ENCODE measurements around the gene TCL1A. TPM values are rescaled to one million over a fixed set of nuclear protein-coding genes. Genes with fewer than 3 reads are reported as not detected.
"Not testable (repeated sequence)": the region's sequence is repeated elsewhere in the genome, so short reads cannot be mapped to it uniquely, and the experiment has no call there.

TCL1A gene
- total RNA-seq: 10 to 100 TPM in 1 of 4 donors, 1 to 10 TPM in 1, not detected in 2; 3.7 to 19.5 TPM

GRCh38 chr14:95713596-95714371 is at the start of gene TCL1A:
TSS of gene TCL1A (minus strand) at chr14:95714125. CDS start at chr14:95714066, 59 bp downstream.
- Histone ChIP-seq H3K4me3 (no peak within 1 kb of the TSS), H3K36me3 (no peaks in the 10 kb centered on the region), H3K4me1 (no peaks in the 10 kb centered on the region), H3K9me3 (no peaks in the 10 kb centered on the region), H3K27ac (no peak within 1 kb of the TSS), H3K27me3 (peaks cover 20% of the 10 kb centered on the region)
- 63 to 100% methylated on average over 2 to 34 of the region's 47 CpGs for WGBS, 2 donors (ENCODE audit: low coverage in 1 of 2)
- in situ Hi-C loops (cut with MboI; ENCODE audit: low pct_ligation_motif_present in 1 of 4, low pct_unique_long_range_greater_than_20kb in 1 of 4, low sequenced_read_pairs in 3 of 4): no loop called here
- intact Hi-C loops (cut with DNase I; ENCODE audit: low total_unique reads): no loop called here
- no peak for TF ChIP-seq POLR2A (IDR thresholded peaks at IDR 0.05)
- TF ChIP-seq EP300 (IDR thresholded peaks at IDR 0.05; ENCODE audit: low read depth): no peak
- no peak for TF ChIP-seq POLR2AphosphoS5 (IDR thresholded peaks at IDR 0.05)
- no peak for TF ChIP-seq CTCF (IDR thresholded peaks at IDR 0.05)
- no peak for DNase-seq

GRCh38 chr14:95763032-95763431 is 49.1 kb upstream of the TCL1A start:
- H3K36me3 ChIP-seq; H3K4me3 ChIP-seq; H3K27me3 ChIP-seq; in situ Hi-C loops (cut with MboI; ENCODE audit: low pct_ligation_motif_present in 1 of 4, low pct_unique_long_range_greater_than_20kb in 1 of 4, low sequenced_read_pairs in 3 of 4); H3K27ac ChIP-seq; intact Hi-C loops (cut with DNase I; ENCODE audit: low total_unique reads); DNase-seq; H3K9me3 ChIP-seq; H3K4me1 ChIP-seq: not testable (repeated sequence)
- 55 to 80% methylated on average over 4 of the region's 4 CpGs for WGBS, 2 donors (ENCODE audit: low coverage in 1 of 2)

GRCh38 chr14:95761436-95761835 is 47.5 kb upstream of the TCL1A start:
- no peak for DNase-seq
- Histone ChIP-seq H3K27ac (no peak overlapping the region), H3K4me1 (no peaks in the 10 kb centered on the region), H3K36me3 (no peaks in the 10 kb centered on the region), H3K4me3 (no peak overlapping the region), H3K27me3 (no peaks in the 10 kb centered on the region), H3K9me3 (no peaks in the 10 kb centered on the region)
- intact Hi-C loops (cut with DNase I; ENCODE audit: low total_unique reads) (no loop called here), in situ Hi-C loops (cut with MboI; ENCODE audit: low pct_ligation_motif_present in 1 of 4, low pct_unique_long_range_greater_than_20kb in 1 of 4, low sequenced_read_pairs in 3 of 4) (no loop called here)
- WGBS, 2 donors (ENCODE audit: low coverage in 1 of 2): 50 to 52% methylated on average over 4 to 6 of the region's 6 CpGs
- TF ChIP-seq POLR2AphosphoS5 (IDR thresholded peaks at IDR 0.05): no peak
- no peak for TF ChIP-seq EP300 (IDR thresholded peaks at IDR 0.05; ENCODE audit: low read depth)
- no peak for TF ChIP-seq POLR2A (IDR thresholded peaks at IDR 0.05)

- Histone ChIP-seq H3K4me1 (no peaks in the 10 kb centered on the region), H3K9me3 (no peaks in the 10 kb centered on the region), H3K27ac (no peak overlapping the region), H3K36me3 (no peaks in the 10 kb centered on the region), H3K27me3 (no peaks in the 10 kb centered on the region), H3K4me3 (no peak overlapping the region)
- WGBS, 2 donors (ENCODE audit: low coverage in 1 of 2): 49 to 63% methylated on average over 3 of the region's 3 CpGs
- no peak for DNase-seq
- in situ Hi-C loops (cut with MboI; ENCODE audit: low pct_ligation_motif_present in 1 of 4, low pct_unique_long_range_greater_than_20kb in 1 of 4, low sequenced_read_pairs in 3 of 4) (no loop called here), intact Hi-C loops (cut with DNase I; ENCODE audit: low total_unique reads) (no loop called here)
- TF ChIP-seq CTCF (IDR thresholded peaks at IDR 0.05) (no peak), POLR2A (IDR thresholded peaks at IDR 0.05) (no peak), EP300 (IDR thresholded peaks at IDR 0.05; ENCODE audit: low read depth) (no peak), POLR2AphosphoS5 (IDR thresholded peaks at IDR 0.05) (no peak)
Observed at GRCh38 chr14:95760596-95760995, 46.7 kb upstream of the TCL1A start.

GRCh38 chr14:95759941-95760340 is 46.0 kb upstream of the TCL1A start:
- TF ChIP-seq POLR2A (IDR thresholded peaks at IDR 0.05) (no peak), CTCF (IDR thresholded peaks at IDR 0.05) (no peak)
- no peaks in the 10 kb centered on the region for H3K4me1 ChIP-seq
- H3K36me3 ChIP-seq: no peaks in the 10 kb centered on the region
- no peak overlapping the region for H3K4me3 ChIP-seq
- intact Hi-C loops (cut with DNase I; ENCODE audit: low total_unique reads): no loop called here
- no peaks in the 10 kb centered on the region for H3K27me3 ChIP-seq
- in situ Hi-C loops (cut with MboI; ENCODE audit: low pct_ligation_motif_present in 1 of 4, low pct_unique_long_range_greater_than_20kb in 1 of 4, low sequenced_read_pairs in 3 of 4): no loop called here
- DNase-seq: no peak
- H3K9me3 ChIP-seq: no peaks in the 10 kb centered on the region
- no peak overlapping the region for H3K27ac ChIP-seq

Data from transverse colon (tissue), 4 donors.